ENCODE results near the gene CUX1.

DNA sequence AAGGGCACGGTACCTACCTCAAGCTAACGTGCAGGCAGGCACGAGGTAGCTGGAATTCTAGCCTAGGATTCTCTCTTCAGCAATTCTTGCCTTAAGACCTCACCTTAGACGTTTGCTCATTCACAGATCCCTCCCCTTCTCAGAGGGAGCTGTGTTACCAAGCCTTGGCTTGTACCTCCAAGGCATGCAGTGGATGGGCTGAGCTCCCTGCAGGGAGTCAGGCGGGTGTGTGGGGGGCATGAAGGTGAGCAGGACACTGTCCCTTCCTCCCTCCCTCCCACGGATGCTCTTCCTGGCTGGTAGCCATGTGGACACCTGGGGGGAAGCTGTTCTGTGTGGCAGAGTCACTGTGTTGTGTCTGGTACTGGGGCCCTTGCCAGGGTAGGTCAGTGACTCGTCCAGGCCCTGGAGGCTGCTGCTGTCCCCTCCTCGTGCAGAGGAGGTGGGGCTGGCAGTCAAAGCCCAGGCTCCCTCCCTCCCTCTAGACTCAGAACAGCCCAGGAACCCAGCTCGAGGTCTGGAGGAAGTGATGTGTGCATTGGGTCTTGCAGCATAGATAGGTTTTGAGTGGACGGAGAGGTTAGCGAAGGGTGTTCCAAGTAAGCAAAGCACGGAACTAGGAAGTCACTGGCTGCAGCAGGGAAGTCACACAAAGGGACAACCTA, 247.1 kb downstream of the CUX1 start:
- TF ChIP-seq, protein P1, sequence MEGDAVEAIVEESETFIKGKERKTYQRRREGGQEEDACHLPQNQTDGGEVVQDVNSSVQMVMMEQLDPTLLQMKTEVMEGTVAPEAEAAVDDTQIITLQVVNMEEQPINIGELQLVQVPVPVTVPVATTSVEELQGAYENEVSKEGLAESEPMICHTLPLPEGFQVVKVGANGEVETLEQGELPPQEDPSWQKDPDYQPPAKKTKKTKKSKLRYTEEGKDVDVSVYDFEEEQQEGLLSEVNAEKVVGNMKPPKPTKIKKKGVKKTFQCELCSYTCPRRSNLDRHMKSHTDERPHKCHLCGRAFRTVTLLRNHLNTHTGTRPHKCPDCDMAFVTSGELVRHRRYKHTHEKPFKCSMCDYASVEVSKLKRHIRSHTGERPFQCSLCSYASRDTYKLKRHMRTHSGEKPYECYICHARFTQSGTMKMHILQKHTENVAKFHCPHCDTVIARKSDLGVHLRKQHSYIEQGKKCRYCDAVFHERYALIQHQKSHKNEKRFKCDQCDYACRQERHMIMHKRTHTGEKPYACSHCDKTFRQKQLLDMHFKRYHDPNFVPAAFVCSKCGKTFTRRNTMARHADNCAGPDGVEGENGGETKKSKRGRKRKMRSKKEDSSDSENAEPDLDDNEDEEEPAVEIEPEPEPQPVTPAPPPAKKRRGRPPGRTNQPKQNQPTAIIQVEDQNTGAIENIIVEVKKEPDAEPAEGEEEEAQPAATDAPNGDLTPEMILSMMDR (IDR thresholded peaks at IDR 0.05): no peak
- no peak for TF ChIP-seq POLR2A (IDR thresholded peaks at IDR 0.05)

Data from lower leg skin (tissue), 3 donors.